ENCODE results near the gene PPIF. TPM values are rescaled to one million over a fixed set of nuclear protein-coding genes. Genes with fewer than 3 reads are reported as not detected.

Gene PPIF
- total RNA-seq, 1 donor from 2014 or later: 5.8 TPM

- no peak for DNase-seq
Measured at GRCh38 chr10:79375321-79376077, 28.2 kb downstream of the PPIF start.

GRCh38 chr10:79376078-79376628 is 28.9 kb downstream of the PPIF start:
- no peak for DNase-seq

- DNase-seq: no peak
Measured at GRCh38 chr10:79376751-79377556, 29.7 kb downstream of the PPIF start.

GRCh38 chr10:79377557-79378382 is 30.5 kb downstream of the PPIF start:
- DNase-seq: no peak

- DNase-seq: no peak
Measured at GRCh38 chr10:79378383-79378646, 31.0 kb downstream of the PPIF start.

- DNase-seq: no peak
Measured at GRCh38 chr10:79378647-79379511, 31.6 kb downstream of the PPIF start.

- no peak for DNase-seq
Measured at GRCh38 chr10:79379512-79380124, 32.3 kb downstream of the PPIF start.

- no peak for DNase-seq
Measured at GRCh38 chr10:79380125-79380945, 33.1 kb downstream of the PPIF start.

- no peak for DNase-seq
Measured at GRCh38 chr10:79380946-79381721, 33.9 kb downstream of the PPIF start.

GRCh38 chr10:79381804-79382221 is 34.5 kb downstream of the PPIF start:
- DNase-seq: no peak

GRCh38 chr10:79382491-79382941 is 35.2 kb downstream of the PPIF start:
- no peak for DNase-seq

GRCh38 chr10:79383974-79384606 is 36.8 kb downstream of the PPIF start:
- DNase-seq: no peak

GRCh38 chr10:79384773-79385391 is 37.6 kb downstream of the PPIF start:
- no peak for DNase-seq

- DNase-seq: no peak
Measured at GRCh38 chr10:79385392-79385795, 38.1 kb downstream of the PPIF start.

GRCh38 chr10:79385804-79386531 is 38.7 kb downstream of the PPIF start:
- no peak for DNase-seq

GRCh38 chr10:79386637-79387465 is 39.6 kb downstream of the PPIF start:
- no peak for DNase-seq
